Chondrocyte (in vitro differentiated cells): Measurements from ENCODE around the gene SGK2. TPM values are rescaled to one million over a fixed set of nuclear protein-coding genes. Genes with fewer than 3 reads are reported as not detected.
"Not testable (repeated sequence)": the region's sequence is repeated elsewhere in the genome, so short reads cannot be mapped to it uniquely, and the experiment has no call there.

ENCODE experiments used
- DNase-seq: peaks from one replicate; pipeline ENCODE4 v3.0.0; 2021; ENCODE audit warnings: mixed read lengths, low spot score
- H3K27ac Mint-ChIP-seq: one replicate; pipeline ENCODE4 v1.8.0; 2021; ENCODE audit warnings: mild to moderate bottlenecking, moderate library complexity, mixed read lengths; ENCODE audit not compliant: unreplicated experiment
- H3K27me3 Mint-ChIP-seq: 2 replicates; pipeline ENCODE4 v1.8.0; 2021; ENCODE audit warnings: low read depth, mixed read lengths
- H3K36me3 Mint-ChIP-seq: 2 replicates; pipeline ENCODE4 v1.8.0; 2021; ENCODE audit warnings: low read depth, mixed read lengths
- H3K4me1 Mint-ChIP-seq: 2 replicates; pipeline ENCODE4 v1.8.0; 2021; ENCODE audit warnings: low read depth, mild to moderate bottlenecking, mixed read lengths
- H3K4me3 Mint-ChIP-seq: one replicate; pipeline ENCODE4 v1.8.0; 2021; ENCODE audit warnings: mild to moderate bottlenecking, moderate library complexity, mixed read lengths; ENCODE audit not compliant: unreplicated experiment
- H3K9me3 Mint-ChIP-seq: 2 replicates; pipeline ENCODE4 v1.8.0; 2021; ENCODE audit warnings: low read depth, mixed read lengths
- CTCF ChIP-seq: fragments of 200-600 bp; sonication (generic); IDR thresholded peaks from 2 replicates; pipeline ENCODE4 v1.5.0; 2021; ENCODE audit warnings: antibody characterized with exemption, mild to moderate bottlenecking, moderate library complexity
- total RNA-seq: library from RNA; stranded (reverse); gene quantifications from 3 replicates; pipeline ENCODE4 v1.2.1, GENCODE V29; 2021

Gene SGK2
- total RNA-seq, 1 donor from 2014 or later: 0.45 TPM

GRCh38 chr20:43605715-43606114 lies 46.9 kb downstream of the SGK2 start:
- H3K27me3 Mint-ChIP-seq: no peaks in the 10 kb centered on the region

GRCh38 chr20:43607278-43607677 lies 48.5 kb downstream of the SGK2 start:
- H3K4me3 Mint-ChIP-seq, DNase-seq, H3K27me3 Mint-ChIP-seq, H3K4me1 Mint-ChIP-seq, H3K9me3 Mint-ChIP-seq, H3K27ac Mint-ChIP-seq: not testable (repeated sequence)
- peaks cover 20% of the 10 kb centered on the region for H3K36me3 Mint-ChIP-seq

More at GRCh38 chr20:43605715-43606114, 46.9 kb downstream of the SGK2 start:
- H3K4me3 Mint-ChIP-seq: no peak overlapping the region
- no peak for TF ChIP-seq CTCF
- no peaks in the 10 kb centered on the region for H3K9me3 Mint-ChIP-seq
- H3K4me1 Mint-ChIP-seq: no peaks in the 10 kb centered on the region
- peaks cover 14% of the 10 kb centered on the region for H3K36me3 Mint-ChIP-seq
- no peak overlapping the region for H3K27ac Mint-ChIP-seq
- no peak for DNase-seq

- no peaks in the 10 kb centered on the region for H3K4me1 Mint-ChIP-seq
- no peak overlapping the region for H3K4me3 Mint-ChIP-seq
- H3K27ac Mint-ChIP-seq: no peak overlapping the region
- no peaks in the 10 kb centered on the region for H3K27me3 Mint-ChIP-seq
- no peak for TF ChIP-seq CTCF
- DNase-seq: no peak
- peaks cover 28% of the 10 kb centered on the region for H3K36me3 Mint-ChIP-seq
- no peaks in the 10 kb centered on the region for H3K9me3 Mint-ChIP-seq
Observed at GRCh38 chr20:43631598-43631997, 72.8 kb downstream of the SGK2 start.

Other genes with a start within 250 kb of the SGK2 start
- gene SRSF6, start 101.1 kb upstream of the SGK2 start, total RNA-seq: 136 to 143 TPM (median 139 TPM) in 3 replicates
- gene L3MBTL1, start 51.3 kb upstream of the SGK2 start, total RNA-seq: 11.2 to 17.0 TPM (median 11.6 TPM) in 3 replicates
- gene IFT52, start 31.9 kb downstream of the SGK2 start, total RNA-seq: 38.9 to 41.1 TPM (median 39.8 TPM) in 3 replicates
- gene MYBL2, start 108.1 kb downstream of the SGK2 start, total RNA-seq: 14.6 to 16.8 TPM (median 15.7 TPM) in 3 replicates
- not detected in 3 replicates for gene GTSF1L, start 168.0 kb downstream of the SGK2 start, total RNA-seq